HepG2 (cell line): ENCODE data around the gene FABP1. TPM values are rescaled to one million over a fixed set of nuclear protein-coding genes. Genes with fewer than 3 reads are reported as not detected.
A peak's percentile ranks its signal among the peaks of the same experiment; 100 is the strongest.

Experiments
- HDAC2 ChIP-seq: sonication (generic); formaldehyde crosslinking; IDR thresholded peaks from 2 replicates; pipeline ENCODE4 v1.4.0; 2020; ENCODE audit warnings: missing genetic modification reagents
- JUN ChIP-seq: sonication (generic); formaldehyde crosslinking; IDR thresholded peaks from 2 replicates; pipeline ENCODE4 v1.4.0; 2020; ENCODE audit warnings: mild to moderate bottlenecking, missing genetic modification reagents
- KLF6 ChIP-seq: IDR thresholded peaks from 2 replicates; pipeline ENCODE4 v1.8.0; 2016; ENCODE audit warnings: missing biosample characterization, missing genetic modification reagents
- KMT2B ChIP-seq: IDR thresholded peaks from 2 replicates; pipeline ENCODE4 v1.6.1; 2016; ENCODE audit warnings: missing genetic modification reagents, missing compliant biosample characterization
- MEF2D ChIP-seq: sonication (generic); formaldehyde crosslinking; IDR thresholded peaks from 2 replicates; pipeline ENCODE4 v1.5.1; 2020; ENCODE audit warnings: mild to moderate bottlenecking, missing genetic modification reagents
- NCOA2 ChIP-seq: sonication (generic); formaldehyde crosslinking; IDR thresholded peaks from 2 replicates; pipeline ENCODE4 v1.8.0; 2022; ENCODE audit warnings: inconsistent platforms
- PHF5A ChIP-seq: IDR thresholded peaks from one replicate; pipeline ENCODE4 v1.6.1; 2018; ENCODE audit warnings: low read depth, missing genetic modification reagents; ENCODE audit not compliant: unreplicated experiment
- RFX1 ChIP-seq: fragments of 450-650 bp; IDR thresholded peaks from 2 replicates; pipeline ENCODE4 v1.6.1; 2017
- SIN3B ChIP-seq: fragments of 150-350 bp; IDR thresholded peaks from 2 replicates; pipeline ENCODE4 v1.6.1; 2014; ENCODE audit warnings: low read length
- SMAD1 ChIP-seq: sonication (generic); formaldehyde crosslinking; IDR thresholded peaks from 2 replicates; pipeline ENCODE4 v1.4.0; 2020; ENCODE audit warnings: missing genetic modification reagents, low read depth, mild to moderate bottlenecking, borderline replicate concordance
- TEAD2 ChIP-seq: sonication (generic); formaldehyde crosslinking; IDR thresholded peaks from 2 replicates; pipeline ENCODE4 v1.9.0; 2021; ENCODE audit warnings: missing genetic modification reagents
- ZFP90 ChIP-seq: sonication (generic); formaldehyde crosslinking; IDR thresholded peaks from 2 replicates; pipeline ENCODE4 v1.8.0; 2022; ENCODE audit warnings: missing genetic modification reagents, mild to moderate bottlenecking, inconsistent platforms, borderline replicate concordance
- ZHX2 ChIP-seq, 2 experiments: sonication (generic) in 1 of 2; formaldehyde crosslinking in 1 of 2; IDR thresholded peaks; 2 replicates each; pipeline versions ENCODE4 v1.6.1 to v1.9.0; 2014 to 2022; ENCODE audit warnings: antibody characterized with exemption in 1 of 2, borderline replicate concordance in 1 of 2, inconsistent platforms in 1 of 2, low read depth in 1 of 2, missing genetic modification reagents in 1 of 2
- ZNF251 ChIP-seq: sonication (generic); formaldehyde crosslinking; IDR thresholded peaks from 2 replicates; pipeline ENCODE4 v1.9.0; 2021; ENCODE audit warnings: mild to moderate bottlenecking, missing genetic modification reagents
- ZNF350 ChIP-seq: sonication (generic); formaldehyde crosslinking; IDR thresholded peaks from 2 replicates; pipeline ENCODE4 v1.4.0; 2020; ENCODE audit warnings: mild to moderate bottlenecking, low read depth, missing genetic modification reagents, borderline replicate concordance
- ZNF790 ChIP-seq: sonication (generic); formaldehyde crosslinking; IDR thresholded peaks from 2 replicates; pipeline ENCODE4 v1.8.0; 2022; ENCODE audit warnings: missing genetic modification reagents, mild to moderate bottlenecking, borderline replicate concordance
- ZNF879 ChIP-seq: sonication (generic); formaldehyde crosslinking; IDR thresholded peaks from 2 replicates; pipeline ENCODE4 v1.8.1; 2023; ENCODE audit warnings: missing genetic modification reagents
- ZXDC ChIP-seq: sonication (generic); formaldehyde crosslinking; IDR thresholded peaks from 2 replicates; pipeline ENCODE4 v1.5.0; 2020; ENCODE audit warnings: mild to moderate bottlenecking, missing genetic modification reagents
- polyA plus RNA-seq, 8 experiments: library from polyadenylated mRNA; depleted of rRNA in 3 of 8; stranded (reverse) in 7 of 8; unstranded in 1 of 8; fragments of >200 nt; fragmentation: Illumina TruSeq in 4 of 8; extraction: Trizol in 4 of 8; gene quantifications; 2 replicates each; pipeline versions ENCODE4 v1.2.1 to v1.2.3, GENCODE V29; 2011 to 2016; ENCODE audit warnings: low read depth in 4 of 8, missing spikeins in 1 of 8, mixed read lengths in 1 of 8; ENCODE audit not compliant: insufficient read depth in 1 of 8
- total RNA-seq, 5 experiments: library from RNA; depleted of rRNA; stranded (reverse); fragments of >200 nt; fragmentation: Illumina TruSeq; extraction: Trizol; gene quantifications; 2 replicates each; pipeline ENCODE4 v1.2.3, GENCODE V29; 2016; ENCODE audit warnings: low read depth in 1 of 5
- TF ChIP-seq, protein P1 (sequence below): sonication (generic); formaldehyde crosslinking; IDR thresholded peaks from 2 replicates; pipeline ENCODE4 v1.4.0; 2020; ENCODE audit warnings: mild to moderate bottlenecking, missing genetic modification reagents
- TF ChIP-seq, protein P2 (sequence below): sonication (generic); formaldehyde crosslinking; IDR thresholded peaks from 2 replicates; pipeline ENCODE4 v1.4.0; 2020; ENCODE audit warnings: missing genetic modification reagents

FABP1 gene
- total and polyA plus RNA-seq, 2 of the 13 experiments (the other 11 are each of a cell fraction or from before 2014, with no cell fraction given) = 644 to 1,608 TPM

DNA sequence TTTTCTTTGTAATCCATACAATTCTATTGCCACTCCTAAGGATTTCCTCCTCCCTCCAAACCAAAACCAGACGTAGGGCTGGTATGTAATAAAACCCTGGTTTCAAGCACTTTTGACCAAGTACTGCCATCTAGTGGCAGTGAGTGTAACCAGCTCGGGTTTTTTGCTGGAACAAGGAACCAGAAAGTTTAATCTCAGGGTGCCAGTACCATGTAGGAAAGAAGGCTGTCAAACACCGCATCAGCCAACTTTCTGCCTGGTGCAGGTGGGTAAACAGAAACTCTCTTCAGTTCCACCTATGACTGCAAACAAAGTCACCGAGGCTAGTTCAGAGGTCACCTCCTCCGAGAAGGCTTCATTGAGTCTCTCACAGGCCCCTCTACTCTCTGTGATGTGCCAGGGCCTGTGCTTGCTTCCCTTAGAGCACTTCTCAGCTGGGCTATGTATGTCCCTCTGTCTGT lies 32.1 kb upstream of the FABP1 start (continued):
- no peak for TF ChIP-seq JUN (CRISPR knock-in tag)
- peak; percentile 32; the same call in 1 of the 2 replicates for TF ChIP-seq HDAC2
- TF ChIP-seq, protein P1, sequence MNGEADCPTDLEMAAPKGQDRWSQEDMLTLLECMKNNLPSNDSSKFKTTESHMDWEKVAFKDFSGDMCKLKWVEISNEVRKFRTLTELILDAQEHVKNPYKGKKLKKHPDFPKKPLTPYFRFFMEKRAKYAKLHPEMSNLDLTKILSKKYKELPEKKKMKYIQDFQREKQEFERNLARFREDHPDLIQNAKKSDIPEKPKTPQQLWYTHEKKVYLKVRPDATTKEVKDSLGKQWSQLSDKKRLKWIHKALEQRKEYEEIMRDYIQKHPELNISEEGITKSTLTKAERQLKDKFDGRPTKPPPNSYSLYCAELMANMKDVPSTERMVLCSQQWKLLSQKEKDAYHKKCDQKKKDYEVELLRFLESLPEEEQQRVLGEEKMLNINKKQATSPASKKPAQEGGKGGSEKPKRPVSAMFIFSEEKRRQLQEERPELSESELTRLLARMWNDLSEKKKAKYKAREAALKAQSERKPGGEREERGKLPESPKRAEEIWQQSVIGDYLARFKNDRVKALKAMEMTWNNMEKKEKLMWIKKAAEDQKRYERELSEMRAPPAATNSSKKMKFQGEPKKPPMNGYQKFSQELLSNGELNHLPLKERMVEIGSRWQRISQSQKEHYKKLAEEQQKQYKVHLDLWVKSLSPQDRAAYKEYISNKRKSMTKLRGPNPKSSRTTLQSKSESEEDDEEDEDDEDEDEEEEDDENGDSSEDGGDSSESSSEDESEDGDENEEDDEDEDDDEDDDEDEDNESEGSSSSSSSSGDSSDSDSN = no peak
- no peak for TF ChIP-seq RFX1
- TF ChIP-seq SMAD1 = no peak
- peak; percentile 54; the same call in 1 of the 2 replicates for TF ChIP-seq NCOA2
- no peak for TF ChIP-seq TEAD2 (CRISPR knock-in tag)
- 0 out of 2 replicates have a peak, but pooled peaks have one; percentile 22 for TF ChIP-seq MEF2D (CRISPR knock-in tag)
- TF ChIP-seq ZNF350 = no peak
- no peak for TF ChIP-seq ZNF251
- no peak for TF ChIP-seq KLF6 (CRISPR knock-in tag)
- TF ChIP-seq ZNF879 (CRISPR knock-in tag) = no peak
- TF ChIP-seq ZXDC (CRISPR knock-in tag) = no peak
- TF ChIP-seq KMT2B (CRISPR knock-in tag) = no peak
- no peak for TF ChIP-seq SIN3B
- TF ChIP-seq, protein P2, sequence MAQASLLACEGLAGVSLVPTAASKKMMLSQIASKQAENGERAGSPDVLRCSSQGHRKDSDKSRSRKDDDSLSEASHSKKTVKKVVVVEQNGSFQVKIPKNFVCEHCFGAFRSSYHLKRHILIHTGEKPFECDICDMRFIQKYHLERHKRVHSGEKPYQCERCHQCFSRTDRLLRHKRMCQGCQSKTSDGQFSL (CRISPR knock-in tag) = no peak
- no peak for TF ChIP-seq ZFP90 (CRISPR knock-in tag)
- TF ChIP-seq PHF5A = peak; percentile 45
- TF ChIP-seq ZNF790 = no peak
- no peak for TF ChIP-seq ZHX2 (IDR thresholded peaks at IDR 0.05; ENCODE audit: low read depth)
- no peak for TF ChIP-seq ZHX2 (CRISPR knock-in tag; IDR thresholded peaks at IDR 0.05; ENCODE audit: borderline replicate concordance)
